IPS-11a (cell line): ENCODE data around the gene TAF6.

Experiments
- H3K4me3 ChIP-seq: one replicate; pipeline ENCODE4 v1.5.1; 2013; ENCODE audit warnings: low read depth, low read length, control low read depth

Gene TAF6

GRCh38 chr7:100124301-100125230, 5.4 kb upstream of the TAF6 start:
- H3K4me3 ChIP-seq: no peak overlapping the region

- H3K4me3 ChIP-seq: no peak overlapping the region
Measured at GRCh38 chr7:100122568-100122967, 3.4 kb upstream of the TAF6 start.

DNA sequence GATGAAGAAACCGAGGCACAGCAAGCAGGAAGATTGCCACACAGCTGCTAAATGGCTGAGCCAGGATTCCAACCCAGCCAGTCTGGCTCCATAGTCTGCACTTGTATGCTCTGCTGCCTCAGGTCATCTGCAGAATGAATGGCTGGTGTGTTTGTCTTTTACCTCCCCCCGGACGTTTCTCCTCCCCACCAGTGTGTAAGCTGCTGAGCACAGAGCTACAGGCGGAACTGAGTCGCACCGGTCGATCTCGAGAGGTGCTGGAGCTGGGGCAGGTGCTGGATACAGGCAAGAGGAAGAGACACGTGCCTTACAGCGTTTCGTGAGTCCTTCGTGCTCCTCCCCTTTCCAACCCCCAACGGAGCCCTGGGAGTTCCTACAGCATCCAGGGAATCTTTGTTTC, 2.9 kb upstream of the TAF6 start:
- no peak overlapping the region for H3K4me3 ChIP-seq

DNA sequence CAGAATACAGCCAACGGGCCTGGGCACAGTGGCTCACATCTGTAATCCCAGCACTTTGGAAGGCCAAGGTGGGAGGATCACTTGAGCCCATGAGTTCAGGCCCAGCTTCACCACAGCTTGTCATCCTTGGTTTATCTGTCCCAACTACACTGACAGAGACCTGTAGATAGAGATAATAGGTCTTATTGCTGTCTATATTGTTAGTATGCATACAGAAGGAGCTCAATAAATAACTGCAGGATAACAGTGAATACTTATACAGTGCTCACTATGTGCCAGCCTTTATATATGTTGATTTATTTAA, 1.5 kb upstream of the TAF6 start:
- no peak overlapping the region for H3K4me3 ChIP-seq

DNA sequence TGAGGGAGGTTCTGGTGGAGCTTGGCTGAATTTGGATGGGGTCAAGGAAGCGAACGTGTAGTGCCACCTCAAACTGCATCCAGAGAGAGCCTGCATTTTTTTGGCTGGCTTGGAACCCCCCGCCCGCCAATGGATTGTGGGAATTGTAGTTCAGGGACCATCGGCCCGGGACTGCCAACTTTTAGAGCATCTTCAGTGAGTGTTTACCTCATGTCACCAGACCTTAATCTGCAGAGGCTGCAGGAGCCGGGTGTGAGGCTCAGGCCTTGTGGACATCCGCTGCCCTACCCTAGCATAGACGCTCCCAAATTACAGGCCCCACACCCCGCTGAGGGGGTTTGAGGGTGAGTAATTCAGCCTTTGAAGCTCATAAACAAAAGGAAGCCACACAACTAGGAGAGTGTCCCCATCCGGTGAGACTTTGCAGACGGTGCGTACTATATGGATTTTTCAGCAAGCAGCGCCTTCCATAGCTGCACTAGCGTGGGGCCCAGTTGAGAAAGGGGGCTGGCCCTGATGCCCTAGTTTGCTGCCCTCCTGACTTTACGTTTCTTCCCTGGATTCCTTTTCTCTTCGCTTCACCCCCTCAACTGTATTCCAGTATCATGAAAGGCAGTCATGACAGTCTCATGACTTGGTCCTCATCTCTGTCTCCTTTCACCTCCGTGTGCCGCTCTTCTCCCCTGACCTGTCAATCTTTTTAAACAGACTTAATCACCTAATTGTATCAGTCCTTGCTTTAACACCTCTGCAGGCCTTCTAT, 993 bp upstream of the TAF6 start:
- H3K4me3 ChIP-seq: peak overlapping the region; percentile 96

DNA sequence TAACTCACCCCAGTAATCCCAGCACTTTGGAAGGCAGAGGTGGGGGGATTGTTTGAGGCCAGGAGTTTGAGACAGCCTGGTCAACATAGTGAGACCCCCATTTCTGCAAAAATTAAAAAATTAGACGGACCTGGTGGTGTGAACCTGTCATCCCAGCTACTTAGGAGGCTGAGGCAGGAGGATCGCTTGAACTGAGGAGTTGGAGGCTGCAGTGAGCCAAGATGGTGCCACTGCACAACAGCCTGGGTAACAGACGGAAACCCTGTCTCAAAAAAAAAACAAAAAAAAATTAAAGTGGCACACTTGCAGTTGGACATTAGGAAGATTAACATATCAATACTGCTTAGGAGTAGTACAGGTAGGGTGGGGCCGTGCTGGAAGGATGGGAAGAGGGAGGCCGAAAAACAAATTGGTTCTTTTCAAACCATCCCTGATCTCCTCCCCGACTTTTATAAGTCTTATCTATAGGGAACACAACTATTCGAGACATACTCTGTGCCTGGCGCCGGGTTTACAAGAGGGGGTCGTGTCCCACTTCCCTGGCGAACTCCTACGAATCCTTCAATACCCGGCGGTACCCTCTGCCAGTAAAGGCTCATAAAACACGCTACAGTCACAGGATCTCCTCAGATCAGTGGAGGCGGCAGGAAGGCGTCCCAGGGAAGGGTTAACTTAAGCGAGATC, 628 bp downstream of the TAF6 start:
- peak overlapping the region; percentile 96 for H3K4me3 ChIP-seq

DNA sequence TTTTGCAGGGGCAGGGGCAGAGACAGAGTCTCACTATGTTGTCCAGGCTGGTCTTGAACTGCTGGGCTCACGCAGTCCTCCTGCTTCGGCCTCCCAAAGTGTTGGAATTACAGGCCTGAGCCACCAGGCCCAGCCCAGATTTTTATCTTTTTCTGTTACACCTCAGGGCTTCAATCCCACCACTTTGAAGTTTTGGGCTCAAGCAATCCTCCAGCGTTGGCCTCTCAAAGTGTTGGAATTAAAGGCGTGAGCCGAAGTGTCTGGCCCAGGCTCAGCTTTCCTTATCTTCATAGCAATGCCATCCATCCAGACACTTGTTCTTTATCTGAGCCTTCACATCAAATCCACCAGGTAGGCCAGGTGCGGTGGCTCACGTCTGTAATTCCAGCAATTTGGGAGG, 4.1 kb downstream of the TAF6 start:
- H3K4me3 ChIP-seq: no peak overlapping the region

- H3K4me3 ChIP-seq: no peak overlapping the region
Measured at GRCh38 chr7:100111914-100112313, 7.2 kb downstream of the TAF6 start.

GRCh38 chr7:100111156-100111555, 8.0 kb downstream of the TAF6 start:
- no peak overlapping the region for H3K4me3 ChIP-seq

- H3K4me3 ChIP-seq: no peak overlapping the region
Measured at GRCh38 chr7:100109521-100110163, 9.5 kb downstream of the TAF6 start.

GRCh38 chr7:100107890-100108289, 11.3 kb downstream of the TAF6 start:
- no peak overlapping the region for H3K4me3 ChIP-seq

DNA sequence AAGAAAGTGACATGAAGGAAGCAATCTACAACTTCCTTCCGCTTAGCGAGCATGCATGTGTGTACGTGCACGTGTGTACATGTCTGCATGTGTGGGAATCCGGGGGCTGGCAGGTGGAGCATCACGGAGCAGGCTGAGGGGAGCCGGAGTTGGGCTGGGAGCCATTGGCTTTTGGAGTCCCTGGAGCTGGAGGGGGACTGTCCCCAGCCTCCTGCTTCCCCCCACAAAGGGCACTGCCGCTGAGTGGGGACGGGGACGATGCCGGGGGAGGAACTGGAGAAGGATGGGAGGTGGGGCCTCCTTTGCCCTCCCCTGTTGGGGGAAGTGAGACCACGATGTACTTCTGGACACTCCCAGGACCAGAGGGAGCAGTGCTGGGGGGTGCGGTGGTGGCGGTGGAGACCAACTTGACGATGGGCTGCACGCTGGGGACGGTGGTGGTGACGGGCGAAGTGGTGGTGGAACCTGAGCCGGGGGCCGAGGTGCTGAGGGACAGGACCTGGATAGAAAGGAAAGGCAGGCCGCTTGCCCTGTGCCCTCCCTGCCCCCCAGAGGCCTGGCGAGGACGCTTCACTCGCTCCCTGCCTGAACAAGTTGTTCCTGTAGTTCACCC, 11.9 kb downstream of the TAF6 start:
- H3K4me3 ChIP-seq: no peak overlapping the region

DNA sequence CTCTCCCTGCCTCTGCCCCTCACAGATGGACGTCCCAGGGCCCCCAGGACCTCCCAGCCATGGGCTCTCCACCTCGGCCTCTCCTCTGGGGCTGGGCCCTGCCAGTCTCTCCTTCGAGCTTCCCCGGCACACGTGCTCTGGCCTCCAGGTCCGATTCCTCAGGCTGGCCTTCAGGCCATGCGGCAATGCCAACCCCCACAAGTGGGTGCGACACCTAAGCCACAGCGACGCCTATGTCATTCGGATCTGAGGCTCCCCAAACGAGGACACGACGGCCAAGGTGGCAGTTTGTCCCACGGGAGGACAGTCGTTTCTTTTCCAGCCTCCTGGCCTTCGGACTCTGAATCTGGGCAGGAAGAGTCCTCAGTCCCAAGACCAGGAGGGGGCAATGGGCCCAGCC, 12.5 kb downstream of the TAF6 start:
- H3K4me3 ChIP-seq: no peak overlapping the region

GRCh38 chr7:100105534-100105933, 13.6 kb downstream of the TAF6 start:
- no peak overlapping the region for H3K4me3 ChIP-seq

- no peak overlapping the region for H3K4me3 ChIP-seq
Measured at GRCh38 chr7:100102950-100103840, 16.0 kb downstream of the TAF6 start.

DNA sequence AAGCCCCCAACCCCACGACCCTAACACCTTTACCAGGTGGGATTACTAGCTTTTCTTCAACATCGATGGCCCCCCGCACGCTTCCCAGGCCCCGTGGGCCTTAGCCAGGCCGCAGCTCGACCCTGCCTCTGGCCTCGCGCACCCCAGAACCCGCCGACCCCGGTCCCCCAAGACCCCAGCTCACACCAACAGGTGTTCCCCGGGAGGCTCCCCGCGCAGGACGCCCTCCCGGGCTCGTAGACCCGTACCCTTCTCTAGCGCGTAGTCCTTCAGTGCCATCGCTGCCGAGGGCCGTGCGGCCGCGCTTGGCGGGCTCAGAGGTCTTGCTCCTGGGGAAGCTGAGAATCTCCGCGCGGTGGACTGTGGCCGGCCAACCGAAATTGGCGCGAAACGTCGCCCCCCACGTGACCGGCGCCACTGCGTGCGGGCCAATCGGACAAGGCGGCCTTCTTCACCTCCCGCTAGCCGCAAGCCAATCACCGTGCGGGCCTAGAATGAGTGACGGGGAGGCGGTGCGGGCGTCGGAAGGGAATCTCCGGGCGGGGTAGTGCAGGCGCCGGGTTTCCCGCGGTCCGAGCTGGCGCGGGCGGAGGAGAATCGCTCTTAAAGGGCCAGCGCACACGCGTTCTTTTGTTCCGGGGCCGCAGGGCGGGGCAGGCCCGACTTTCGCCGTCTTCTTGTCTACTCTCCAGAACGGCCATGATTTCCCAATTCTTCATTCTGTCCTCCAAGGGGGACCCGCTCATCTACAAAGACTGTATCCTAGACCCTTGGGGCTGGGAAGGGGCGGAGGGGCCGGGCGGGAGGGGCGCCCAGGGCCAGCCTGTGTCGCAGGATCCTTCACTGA, 17.9 kb downstream of the TAF6 start, which contains the start of the genes AP4M1 and MCM7:
Gene AP4M1 (plus strand): TSS at position 628 of the 847 bp plus-strand sequence. CDS start 72 bp downstream, at position 700.
Gene MCM7 (minus strand): TSS at position 382 of the 847 bp plus-strand sequence. CDS start 103 bp downstream, at position 279.
- peak within 1 kb of the TSS; percentile 91 for H3K4me3 ChIP-seq

DNA sequence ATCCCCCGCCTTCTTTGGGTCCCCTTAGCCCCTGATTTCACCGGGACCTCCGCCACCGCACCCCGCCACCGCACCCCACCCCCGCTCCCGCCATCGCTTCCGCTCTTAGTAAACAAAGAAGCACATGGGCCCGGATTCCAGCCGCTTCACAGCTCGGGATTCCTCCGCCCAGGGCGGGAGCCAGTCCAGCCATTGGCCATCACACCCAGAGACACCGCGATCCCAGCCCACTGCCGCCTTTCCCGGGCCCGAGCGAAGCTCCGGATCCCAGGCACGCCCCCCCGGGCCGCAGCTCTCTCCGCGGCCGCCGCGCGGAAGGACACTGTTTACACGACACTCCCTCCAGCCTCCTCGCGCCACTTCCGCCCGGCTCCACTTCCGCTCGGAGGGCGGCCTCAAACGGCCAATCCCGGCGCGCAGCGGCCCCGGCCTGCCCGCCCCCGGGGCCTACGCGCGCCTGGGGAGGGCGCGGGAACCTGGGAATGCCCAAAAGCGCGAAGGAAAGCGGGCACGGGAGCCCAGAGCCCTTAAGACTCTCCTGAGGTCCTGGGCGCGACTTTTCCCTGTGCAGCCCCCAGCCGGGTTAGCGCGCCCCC, 18.6 kb downstream of the TAF6 start:
- H3K4me3 ChIP-seq: peak overlapping the region; percentile 91

- H3K4me3 ChIP-seq: peak overlapping the region; percentile 91
Measured at GRCh38 chr7:100099452-100099851, 19.7 kb downstream of the TAF6 start.
